Measurements from ENCODE around the gene OR10A2. TPM values are rescaled to one million over a fixed set of nuclear protein-coding genes. Genes with fewer than 3 reads are reported as not detected.

The OR10A2 gene
- total RNA-seq (not detected), total RNA-seq (0 to 0.19 (median 0) reads per million in 172 experiments)
- not detected for polyA plus RNA-seq (2013, experiment 1 of 2)
- polyA plus RNA-seq (2013, experiment 2 of 2) = not detected

- H3K4me3 Mint-ChIP-seq = no peak within 1 kb of the TSS
- POLR2A ChIA-PET = no interaction called here
- H3K27ac Mint-ChIP-seq = no peak within 1 kb of the TSS
These were observed at the start of gene OR10A2 for GRCh38 chr11:6862961-6863360. Gene OR10A2, plus strand, starts transcription at chr11:6863057. Its CDS starts 6,698 bp downstream, at chr11:6869755.

GRCh38 chr11:6813656-6814055 lies 49.2 kb upstream of the OR10A2 start:
- H3K9me3 Mint-ChIP-seq = no peaks in the 10 kb centered on the region
- ChIA-PET POLR2A (no interaction called here), CTCF (interaction anchor here (2.3 kb wide), 1 partner anchor 13 kb away, joined by 9 read pairs; no protein-coding TSS in a partner anchor)
- intact Hi-C loops (cut with DNase I, micrococcal nuclease) = loop anchor here (2.0 to 5.0 kb wide), 3 partner anchors 629 to 881 kb away; no protein-coding TSS in a partner anchor
- H3K27me3 Mint-ChIP-seq = peaks cover 38% of the 10 kb centered on the region
- H3K4me1 ChIP-seq (ENCODE audit: insufficient read depth, low read length) = peaks cover 4% of the 10 kb centered on the region
- H3K27ac ChIP-seq (ENCODE audit: low read depth in 1 of 2, low read length in 2 of 2) = no peak overlapping the region
- H3K36me3 Mint-ChIP-seq (ENCODE audit: low read depth) = no peaks in the 10 kb centered on the region
- no peaks in the 10 kb centered on the region for H3K4me1 Mint-ChIP-seq (ENCODE audit: low read depth)
- no peak overlapping the region for H3K4me3 ChIP-seq (ENCODE audit: low read length)
- no peak overlapping the region for H3K27ac Mint-ChIP-seq
- no peaks in the 10 kb centered on the region for H3K27me3 ChIP-seq (ENCODE audit: control insufficient read depth in 1 of 2, insufficient read depth in 2 of 2, low read length in 2 of 2)
- no peak for TF ChIP-seq CTCF (IDR thresholded peaks at IDR 0.05)
- peaks cover 0 to 8% of the 10 kb centered on the region in 2 experiments for H3K9me3 ChIP-seq (ENCODE audit: control insufficient read depth in 1 of 2, insufficient read depth in 1 of 2, low read length in 2 of 2)
- ATAC-seq (ENCODE audit: poor library complexity) (no peak), DNase-seq (no peak)
- H3K4me3 Mint-ChIP-seq = no peak overlapping the region
- no peaks in the 10 kb centered on the region for H3K36me3 ChIP-seq (ENCODE audit: insufficient read depth, low read length)

More at GRCh38 chr11:6862961-6863360, at the start of gene OR10A2:
- Histone ChIP-seq H3K9me3 (ENCODE audit: control insufficient read depth in 1 of 2, insufficient read depth in 1 of 2, low read length in 2 of 2) (peaks cover 0 to 4% of the 10 kb centered on the region in 2 experiments), H3K36me3 (ENCODE audit: insufficient read depth, low read length) (no peaks in the 10 kb centered on the region), H3K4me3 (ENCODE audit: low read length) (no peak within 1 kb of the TSS), H3K27me3 (ENCODE audit: control insufficient read depth in 1 of 2, insufficient read depth in 2 of 2, low read length in 2 of 2) (peaks cover 0 to 3% of the 10 kb centered on the region in 2 experiments), H3K4me1 (ENCODE audit: insufficient read depth, low read length) (no peaks in the 10 kb centered on the region), H3K27ac (ENCODE audit: low read depth in 1 of 2, low read length in 2 of 2) (no peak within 1 kb of the TSS)
- TF ChIP-seq CTCF (IDR thresholded peaks at IDR 0.05) = no peak
- H3K9me3 Mint-ChIP-seq = no peaks in the 10 kb centered on the region
- H3K4me1 Mint-ChIP-seq (ENCODE audit: low read depth) = no peaks in the 10 kb centered on the region
- no peak for DNase-seq
- CTCF ChIA-PET = interaction anchor here (1.6 kb wide), 1 partner anchor 9 kb away, joined by 5 read pairs; no protein-coding TSS in a partner anchor
- intact Hi-C loops (cut with DNase I, micrococcal nuclease) = no loop called here
- peaks cover 6% of the 10 kb centered on the region for H3K27me3 Mint-ChIP-seq
- ATAC-seq (ENCODE audit: poor library complexity) = no peak
- H3K36me3 Mint-ChIP-seq (ENCODE audit: low read depth) = no peaks in the 10 kb centered on the region

- peaks cover 0 to 13% of the 10 kb centered on the region in 2 experiments for H3K9me3 ChIP-seq (ENCODE audit: control insufficient read depth in 1 of 2, insufficient read depth in 1 of 2, low read length in 2 of 2)
- CTCF ChIA-PET = no interaction called here
- DNase-seq = no peak
- POLR2A ChIA-PET = no interaction called here
- Mint-ChIP-seq H3K36me3 (ENCODE audit: low read depth) (no peaks in the 10 kb centered on the region), H3K4me1 (ENCODE audit: low read depth) (no peaks in the 10 kb centered on the region), H3K27me3 (peaks cover 22% of the 10 kb centered on the region), H3K9me3 (peaks cover 3% of the 10 kb centered on the region), H3K27ac (no peak overlapping the region), H3K4me3 (no peak overlapping the region)
- H3K4me3 ChIP-seq (ENCODE audit: low read length) = no peak overlapping the region
- H3K4me1 ChIP-seq (ENCODE audit: insufficient read depth, low read length) = peaks cover under 1% of the 10 kb centered on the region
- ATAC-seq (ENCODE audit: poor library complexity) = no peak
- H3K27me3 ChIP-seq (ENCODE audit: control insufficient read depth in 1 of 2, insufficient read depth in 2 of 2, low read length in 2 of 2) = peaks cover 0 to 3% of the 10 kb centered on the region in 2 experiments
- TF ChIP-seq CTCF (IDR thresholded peaks at IDR 0.05) = no peak
- intact Hi-C loops (cut with DNase I, micrococcal nuclease) = no loop called here
- H3K27ac ChIP-seq (ENCODE audit: low read depth in 1 of 2, low read length in 2 of 2) = no peak overlapping the region
- no peaks in the 10 kb centered on the region for H3K36me3 ChIP-seq (ENCODE audit: insufficient read depth, low read length)
These were observed 45.2 kb upstream of the OR10A2 start for GRCh38 chr11:6817694-6818093.
